Stomach (tissue), 9 donors: ENCODE results near the gene RPTN. TPM values are rescaled to one million over a fixed set of nuclear protein-coding genes. Genes with fewer than 3 reads are reported as not detected.

Experiments used
- DNase-seq, 2 donors: peaks; one replicate each; pipeline versions ENCODE4 v3.0.0 to v3.0.0-alpha.2; 2013 to 2019
- H3K27ac ChIP-seq, 5 donors: fragments of 200-600 bp in 4 of 5; sonication (generic) in 4 of 5; one replicate each; pipeline ENCODE4 v1.5.1; 2013 to 2019; ENCODE audit warnings: mild to moderate bottlenecking in 1 of 5, moderate library complexity in 1 of 5
- H3K27me3 ChIP-seq, 3 donors: fragments of 200-600 bp; sonication (generic); one replicate each; pipeline ENCODE4 v1.5.1; 2017 to 2019; ENCODE audit warnings: mixed run types in 1 of 3
- H3K36me3 ChIP-seq, 4 donors: fragments of 200-600 bp; sonication (generic); 1 replicate in 3 of 4; 2 replicates in 1 of 4; pipeline ENCODE4 v1.5.1; 2016 to 2019
- H3K4me1 ChIP-seq, 4 donors: fragments of 200-600 bp; sonication (generic); one replicate each; pipeline ENCODE4 v1.5.1; 2016 to 2019
- H3K4me3 ChIP-seq, 4 donors: fragments of 200-600 bp; sonication (generic) in 3 of 4; one replicate each; pipeline ENCODE4 v1.5.1; 2016 to 2019; ENCODE audit warnings: mild to moderate bottlenecking in 1 of 4
- H3K9me3 ChIP-seq, 4 donors: fragments of 200-600 bp; sonication (generic); one replicate each; pipeline ENCODE4 v1.5.1; 2016 to 2019
- CTCF ChIP-seq, 7 experiments: fragments of 450-650 bp in 4 of 7; fragments of 200-600 bp in 3 of 7; sonication (generic) in 3 of 7; IDR thresholded peaks; one replicate each; pipeline ENCODE4 v1.5.1; 2016 to 2019; ENCODE audit warnings: antibody characterized with exemption in 7 of 7, control low read depth in 2 of 7, mild to moderate bottlenecking in 1 of 7
- EP300 ChIP-seq: sonication (generic); formaldehyde crosslinking; IDR thresholded peaks from one replicate; pipeline ENCODE4 v1.6.1; 2017; ENCODE audit warnings: antibody characterized with exemption
- POLR2A ChIP-seq, 4 donors: fragments of 450-650 bp; IDR thresholded peaks; one replicate each; pipeline ENCODE4 v1.6.1; 2016; ENCODE audit warnings: antibody characterized with exemption in 4 of 4, control low read depth in 2 of 4, mild to moderate bottlenecking in 1 of 4, moderate library complexity in 1 of 4
- POLR2AphosphoS5 ChIP-seq, 3 donors: sonication (generic); formaldehyde crosslinking; IDR thresholded peaks; one replicate each; pipeline ENCODE4 v1.6.1; 2016; ENCODE audit warnings: antibody characterized with exemption in 3 of 3
- WGBS, 5 donors: extraction: QIAGEN DNeasy Blood & Tissue Kit in 3 of 5; methylation state at CpG; one replicate each; pipeline versions ENCODE4 v1.1.5 to v1.1.7; 2013 to 2018; 5-methylcytosine and 5-hydroxymethylcytosine counted together
- intact Hi-C: fragments of 100-400 bp; cut with DNase I; formaldehyde crosslinking; loops from one replicate; pipeline ENCODE4 v1.15.1; 2023; ENCODE audit warnings: low total_unique reads
- polyA plus RNA-seq, 3 donors: library from polyadenylated mRNA; stranded (reverse); fragments of 200-250 nt; gene quantifications; one replicate each; pipeline ENCODE4 v1.2.3, GENCODE V29; 2013
- total RNA-seq, 5 donors: library from RNA; depleted of rRNA; stranded (reverse); fragments of >200 nt; gene quantifications; one replicate each; pipeline versions ENCODE4 v1.1.0 to v1.2.3, GENCODE V29; 2014 to 2016
- donor health status: healthy with polysubstance abuse.
- donor health status: Bipolar disorder and iron deficiency.
- donor health status: healthy.

RPTN gene
- total and polyA plus RNA-seq, 8 donors = 0.31 TPM; not detected in 7

GRCh38 chr1:152141971-152142584 lies 16.9 kb downstream of the RPTN start:
- Histone ChIP-seq H3K36me3 (no peaks in the 10 kb centered on the region), H3K9me3 (peaks cover 0 to 3% (median 0%) of the 10 kb centered on the region in 4 donors), H3K4me3 (no peak overlapping the region), H3K27ac (no peak overlapping the region), H3K27me3 (peaks cover 0 to 19% (median 0%) of the 10 kb centered on the region in 3 donors), H3K4me1 (no peaks in the 10 kb centered on the region)
- WGBS, 5 donors = 0 to 8% (median 1%) methylated on average over 1 of the region's 1 CpG
- DNase-seq = peak; percentile 72 to 77
- intact Hi-C loops = no loop called here
- TF ChIP-seq EP300 (no peak), POLR2A (IDR thresholded peaks at IDR 0.05) (no peak), POLR2AphosphoS5 (IDR thresholded peaks at IDR 0.05) (no peak), CTCF (IDR thresholded peaks at IDR 0.05) (peak in 5 of 7 experiments; percentile 32 to 77 (median 63))

GRCh38 chr1:152137215-152137614 lies 21.8 kb downstream of the RPTN start:
- intact Hi-C loops = no loop called here
- H3K27me3 ChIP-seq = peaks cover 0 to 14% (median 4%) of the 10 kb centered on the region in 3 donors
- no peak overlapping the region for H3K4me3 ChIP-seq
- no peaks in the 10 kb centered on the region for H3K4me1 ChIP-seq
- no peaks in the 10 kb centered on the region for H3K36me3 ChIP-seq
- H3K9me3 ChIP-seq = peaks cover 0 to 13% (median 11%) of the 10 kb centered on the region in 4 donors
- TF ChIP-seq POLR2A (IDR thresholded peaks at IDR 0.05) = no peak
- no peak for TF ChIP-seq EP300
- TF ChIP-seq POLR2AphosphoS5 (IDR thresholded peaks at IDR 0.05) = no peak
- no peak for TF ChIP-seq CTCF (IDR thresholded peaks at IDR 0.05)
- DNase-seq = no peak
- no peak overlapping the region for H3K27ac ChIP-seq

- Histone ChIP-seq H3K4me3 (no peak overlapping the region), H3K36me3 (no peaks in the 10 kb centered on the region), H3K4me1 (no peaks in the 10 kb centered on the region), H3K9me3 (peaks cover 0 to 17% (median 12%) of the 10 kb centered on the region in 4 donors), H3K27me3 (peaks cover 0 to 44% (median 9%) of the 10 kb centered on the region in 3 donors), H3K27ac (no peak overlapping the region)
- TF ChIP-seq POLR2AphosphoS5 (IDR thresholded peaks at IDR 0.05) (no peak), POLR2A (IDR thresholded peaks at IDR 0.05) (no peak), CTCF (IDR thresholded peaks at IDR 0.05) (no peak), EP300 (no peak)
- no peak for DNase-seq
- intact Hi-C loops = no loop called here
These were observed 28.8 kb downstream of the RPTN start for GRCh38 chr1:152130186-152130585.

- no peak for DNase-seq
- intact Hi-C loops = no loop called here
- Histone ChIP-seq H3K9me3 (peaks cover 0 to 8% (median 6%) of the 10 kb centered on the region in 4 donors), H3K27ac (no peak overlapping the region), H3K4me3 (no peak overlapping the region), H3K4me1 (no peaks in the 10 kb centered on the region), H3K27me3 (peaks cover 0 to 61% (median 16%) of the 10 kb centered on the region in 3 donors), H3K36me3 (no peaks in the 10 kb centered on the region)
- no peak for TF ChIP-seq POLR2A (IDR thresholded peaks at IDR 0.05)
- no peak for TF ChIP-seq EP300
- TF ChIP-seq POLR2AphosphoS5 (IDR thresholded peaks at IDR 0.05) = no peak
- TF ChIP-seq CTCF (IDR thresholded peaks at IDR 0.05) = no peak
These were observed 31.4 kb downstream of the RPTN start for GRCh38 chr1:152127673-152128072.
